T-helper 1 cell (primary cell): ENCODE measurements around the gene HNRNPH3.

Source experiments
- DNase-seq, 5 donors: peaks; one replicate each; pipeline ENCODE4 v3.0.0-alpha.2; 2012 to 2020

Gene HNRNPH3

DNA sequence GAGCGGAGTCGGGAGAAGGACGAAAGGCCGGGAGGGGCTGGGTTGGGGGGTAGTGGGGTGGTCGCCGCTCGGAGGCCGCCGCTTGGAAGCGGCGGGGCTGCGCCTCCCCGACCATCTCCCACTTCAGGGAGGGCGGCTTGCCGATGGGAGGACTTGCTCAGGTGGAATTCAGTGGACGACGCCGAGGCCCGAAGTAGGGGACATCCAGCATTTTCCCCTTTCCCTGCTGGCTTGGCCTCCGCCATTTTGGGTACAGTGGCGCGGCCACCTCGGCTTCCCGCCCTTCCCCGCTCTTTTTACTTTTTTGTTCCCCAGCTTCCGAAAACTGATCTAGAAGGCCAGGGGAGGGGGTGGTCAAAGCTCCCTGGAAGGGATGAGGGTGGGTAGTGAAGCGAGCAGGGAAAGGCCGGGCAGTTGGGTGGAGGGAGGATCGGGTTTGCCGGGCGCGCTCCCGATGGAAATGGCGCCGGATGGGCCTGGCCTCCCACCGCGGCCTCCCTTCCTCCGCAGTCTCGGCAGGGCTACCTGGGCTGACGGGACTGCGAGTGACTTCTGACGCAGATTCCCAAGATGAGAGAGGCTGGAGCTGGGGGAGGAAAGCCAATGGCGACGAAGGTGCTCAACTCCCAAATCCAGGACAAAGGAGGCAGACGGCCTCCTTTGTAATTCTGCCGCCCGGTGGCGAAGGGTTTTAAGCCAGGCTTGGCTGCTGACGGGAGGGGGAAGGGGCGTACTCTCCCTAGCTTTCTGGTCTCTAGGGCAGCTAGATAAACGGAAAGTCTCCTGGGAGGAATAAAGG is 594 bp downstream of the HNRNPH3 start, which contains the start of gene PBLD:
TSS of gene PBLD (minus strand) at position 670 of the 799 bp plus-strand sequence. CDS start 26,084 bp downstream, outside the sequence.
- peak; percentile 30 to 69 (median 51) for DNase-seq

DNA sequence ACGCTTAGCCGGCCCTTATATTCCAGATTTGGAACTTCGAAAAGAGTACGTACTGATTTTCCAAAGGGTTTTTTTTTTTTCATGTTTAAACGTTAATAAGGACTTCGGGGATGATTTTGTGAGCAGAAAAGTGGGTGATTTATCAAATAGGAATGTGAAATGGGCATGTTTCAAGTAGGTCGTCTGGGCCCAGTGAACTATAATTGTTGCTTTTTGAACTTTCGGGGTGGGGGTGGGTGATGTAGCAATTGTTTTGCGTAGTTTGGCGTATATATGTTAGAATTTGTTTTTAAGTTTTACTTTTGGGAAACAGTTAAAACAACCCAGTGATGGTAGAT is 1.2 kb downstream of the HNRNPH3 start:
- no peak for DNase-seq

DNA sequence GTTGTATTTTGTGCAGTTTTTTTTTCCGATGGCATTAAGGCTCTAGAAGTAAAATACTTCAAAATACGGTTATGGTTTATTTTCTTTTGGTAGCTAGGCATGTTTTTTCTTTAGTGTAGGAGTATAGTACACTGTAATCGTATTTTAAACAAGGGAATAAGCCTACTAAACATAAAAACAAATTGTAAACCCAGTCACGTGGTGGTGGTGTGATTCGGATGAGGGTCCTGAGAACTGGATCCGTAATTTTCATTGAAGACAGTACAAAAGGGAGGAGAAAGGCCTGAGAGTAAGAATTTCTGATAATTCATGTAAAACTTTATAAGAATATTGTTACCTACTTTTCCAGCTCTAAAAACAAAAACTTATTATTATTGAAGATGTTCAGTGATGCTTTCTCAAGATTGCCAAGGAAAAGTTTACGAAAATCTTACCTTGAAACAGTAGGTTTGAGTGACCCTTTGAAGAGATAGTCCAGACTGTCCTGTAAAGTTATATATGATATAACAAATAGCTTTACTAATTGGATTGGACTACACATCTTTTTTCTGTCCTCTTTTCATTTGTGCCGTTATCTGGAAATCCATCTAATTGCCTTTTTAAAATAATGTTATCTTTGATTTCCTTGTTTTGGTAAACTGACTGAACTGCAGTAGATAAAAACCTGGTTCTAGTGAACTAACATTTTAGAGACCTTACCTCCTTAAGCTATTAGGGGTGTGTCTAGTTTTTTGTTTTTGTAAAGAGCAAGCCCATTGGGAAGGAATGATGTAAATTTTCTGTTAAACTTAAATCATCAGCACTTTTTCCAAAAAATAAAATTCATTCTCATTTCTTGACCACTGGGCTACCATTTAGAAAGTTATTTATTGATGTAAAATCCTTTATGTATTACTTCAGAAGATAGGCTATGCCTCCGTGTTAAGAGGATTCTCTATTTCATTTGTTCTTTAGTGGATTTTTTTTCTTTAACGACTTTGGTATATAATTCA is 1.9 kb downstream of the HNRNPH3 start:
- no peak for DNase-seq

DNA sequence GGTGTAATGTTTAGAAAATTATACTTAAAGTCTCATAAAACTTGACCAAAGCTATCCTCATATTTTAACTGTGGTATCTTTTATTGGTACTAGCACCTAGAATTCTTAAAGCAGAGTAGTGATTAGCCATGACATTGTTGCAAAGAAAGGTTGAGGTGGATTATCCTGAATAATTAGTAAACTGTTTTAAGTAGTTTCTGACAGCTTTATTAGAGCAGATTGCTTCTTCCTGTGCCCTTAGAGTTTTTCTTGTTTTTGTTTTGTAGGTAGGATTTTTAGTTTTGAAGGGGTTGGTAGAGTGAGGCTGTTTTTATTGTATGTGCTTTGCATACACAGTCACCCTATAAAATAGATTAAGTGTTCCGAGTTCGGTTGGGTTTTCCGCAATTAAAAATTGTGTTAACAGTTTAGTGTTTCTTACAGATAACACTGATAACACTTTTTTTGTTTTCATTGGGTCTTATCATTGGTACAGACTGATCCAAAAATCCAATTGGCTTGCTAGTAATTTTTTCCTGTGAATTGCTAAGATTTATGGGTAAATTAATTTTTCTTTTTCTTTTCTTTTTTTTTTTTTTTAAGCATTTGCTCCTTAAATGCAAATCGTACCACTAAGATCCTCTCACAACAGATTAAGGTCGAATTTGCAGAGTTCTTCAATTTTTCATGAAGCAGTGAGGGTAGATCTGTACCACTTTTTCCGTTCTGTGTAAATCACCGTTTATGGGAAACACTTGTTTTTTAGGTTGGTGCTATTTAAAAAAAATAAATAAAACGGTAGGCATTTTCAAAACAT is 3.0 kb downstream of the HNRNPH3 start:
- no peak for DNase-seq

DNA sequence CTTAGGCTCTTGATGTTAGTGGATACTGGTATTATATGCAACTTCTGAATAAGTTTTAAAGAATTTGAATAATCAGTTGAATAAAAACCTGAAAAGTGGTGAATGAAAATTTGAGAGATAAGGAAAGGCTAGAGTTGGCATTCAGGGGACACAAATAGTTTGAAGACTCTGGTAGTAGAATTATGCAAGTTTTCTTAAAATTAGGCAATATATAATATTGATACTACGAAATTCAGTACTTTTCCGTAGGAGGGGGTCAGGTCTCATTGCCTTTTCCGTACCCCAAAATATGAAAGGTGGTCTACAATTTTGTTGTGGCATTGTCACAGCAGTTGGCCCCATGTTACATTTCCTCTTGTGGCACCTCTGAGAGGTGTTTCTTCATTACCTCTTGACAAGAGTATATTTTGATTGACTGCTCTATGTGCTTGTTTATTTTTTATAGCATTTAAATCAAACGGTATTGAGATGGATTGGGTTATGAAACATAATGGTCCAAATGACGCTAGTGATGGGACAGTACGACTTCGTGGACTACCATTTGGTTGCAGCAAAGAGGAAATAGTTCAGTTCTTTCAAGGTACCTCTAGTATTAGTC is 5.0 kb downstream of the HNRNPH3 start:
- DNase-seq: no peak

DNA sequence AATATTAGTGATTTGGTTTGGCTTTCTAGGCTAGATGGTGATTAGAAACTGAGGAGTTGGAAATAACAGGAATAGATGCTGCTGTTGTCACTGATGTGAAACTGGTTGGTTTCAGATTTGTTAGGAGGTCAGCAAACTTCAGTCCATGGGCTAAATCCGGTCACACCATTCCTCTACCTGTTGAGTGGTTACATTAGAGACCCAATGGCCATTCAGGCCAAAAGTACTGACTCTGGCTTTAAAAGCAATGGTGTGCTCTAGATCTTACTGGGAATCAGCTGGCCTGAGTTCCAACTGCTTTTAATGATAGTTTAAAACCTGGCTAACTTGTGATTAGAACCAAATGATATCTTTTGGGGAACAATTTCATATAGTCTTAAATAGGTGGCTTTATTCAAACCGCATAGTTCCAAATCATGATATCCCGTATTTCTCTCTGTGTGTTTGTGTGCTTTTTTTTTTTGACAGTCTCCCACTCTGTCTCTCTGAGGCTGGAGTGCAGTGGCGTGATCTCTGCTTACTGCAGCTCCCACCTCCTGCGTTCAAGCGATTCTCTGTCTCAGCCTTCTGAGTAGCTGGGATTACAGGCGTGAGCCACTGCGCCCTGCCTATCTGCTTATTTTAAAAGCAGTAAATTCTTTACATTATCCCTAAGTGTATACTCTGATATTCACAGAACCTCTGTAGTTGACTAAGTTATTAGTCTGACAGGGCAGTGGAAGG is 8.7 kb downstream of the HNRNPH3 start:
- no peak for DNase-seq

DNA sequence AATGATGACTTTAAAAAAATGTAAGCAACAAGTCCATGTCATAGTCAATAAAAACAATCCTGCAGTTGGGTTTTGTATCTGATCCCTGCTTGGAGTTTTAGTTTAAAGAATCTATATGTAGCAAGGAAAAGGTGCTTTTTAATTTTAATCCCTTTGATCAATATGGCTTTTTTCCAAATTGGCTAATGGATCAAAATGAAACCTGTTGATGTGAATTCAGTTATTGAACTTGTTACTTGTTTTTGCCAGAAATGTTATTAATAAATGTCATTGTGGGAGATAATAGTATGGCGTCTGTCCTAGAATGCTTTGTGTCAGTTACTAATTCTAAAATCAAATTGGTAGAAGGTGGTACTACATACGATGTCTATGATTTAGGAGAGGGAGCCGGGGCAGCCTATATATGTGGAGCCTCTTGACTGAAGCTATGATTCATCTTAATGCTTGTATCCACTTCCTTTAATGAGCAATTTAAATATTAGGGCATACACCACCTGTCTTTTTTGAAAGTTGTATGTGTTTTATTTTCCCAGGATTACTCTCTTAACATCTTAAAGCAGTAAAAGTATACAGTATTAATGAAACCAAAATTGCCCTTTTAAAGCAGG is 11.1 kb downstream of the HNRNPH3 start:
- DNase-seq: no peak

DNA sequence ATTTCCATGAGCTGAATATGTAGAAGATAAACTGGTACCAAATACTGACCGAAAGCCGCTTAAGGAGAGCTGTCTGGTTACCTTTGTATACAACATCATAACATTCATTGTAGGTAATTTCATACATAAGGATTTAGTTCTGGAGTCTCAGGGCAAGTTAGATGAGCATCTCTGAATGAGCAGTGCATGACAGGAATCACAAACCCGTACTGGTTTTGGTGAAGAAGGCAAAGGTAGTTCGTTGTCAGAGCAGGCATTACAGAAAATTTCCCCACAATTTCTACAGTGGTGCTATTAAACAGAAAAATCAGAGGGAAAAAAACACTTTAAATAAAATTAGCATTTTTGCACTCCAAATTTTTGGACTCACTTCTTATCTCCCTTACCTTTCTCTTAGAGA is 13.8 kb downstream of the HNRNPH3 start:
- no peak for DNase-seq

DNA sequence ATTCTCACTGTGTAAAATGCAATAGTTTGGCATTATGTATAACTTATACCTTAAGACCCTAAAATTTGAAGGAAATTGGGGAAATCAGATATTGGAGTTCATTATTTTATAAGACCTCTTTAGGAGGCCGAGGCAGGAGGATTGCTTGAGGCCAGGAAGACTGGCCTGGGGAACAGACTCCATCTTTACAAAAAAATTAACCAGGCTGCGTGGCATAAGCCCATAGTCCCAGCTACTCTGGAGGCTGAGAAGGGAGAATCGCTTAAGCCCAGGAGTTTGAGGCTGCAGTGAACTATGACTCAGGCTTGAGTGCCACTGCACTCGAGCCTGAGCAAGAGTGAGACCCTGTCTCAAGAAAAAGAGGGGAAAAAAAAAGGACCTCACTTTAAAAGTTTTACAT is 14.9 kb downstream of the HNRNPH3 start:
- DNase-seq: no peak

DNA sequence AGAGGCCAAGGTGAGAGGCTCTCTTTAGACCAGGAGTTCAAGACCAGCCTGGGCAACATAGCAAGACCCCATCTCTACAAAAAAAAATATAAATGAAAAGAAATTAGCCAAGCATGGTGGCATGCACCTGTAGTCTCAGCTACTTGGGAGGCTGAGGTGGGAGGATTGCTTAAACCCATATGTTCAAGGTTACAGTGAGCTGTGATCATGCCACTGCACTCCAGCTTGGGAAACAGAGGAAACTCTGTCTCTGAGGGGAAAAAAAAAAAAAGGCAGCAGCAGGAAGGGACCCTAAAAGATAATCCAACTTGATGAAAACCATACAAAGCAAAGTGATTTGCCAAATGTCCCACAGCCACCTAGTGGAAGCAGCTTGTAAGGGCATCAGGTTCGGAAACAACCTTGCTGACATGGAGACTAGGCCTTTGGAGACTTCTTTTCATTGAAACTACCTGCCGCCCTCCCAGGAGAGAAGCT is 16.4 kb downstream of the HNRNPH3 start:
- peak in 4 of 5 donors; percentile 22 to 57 (median 30) for DNase-seq

DNA sequence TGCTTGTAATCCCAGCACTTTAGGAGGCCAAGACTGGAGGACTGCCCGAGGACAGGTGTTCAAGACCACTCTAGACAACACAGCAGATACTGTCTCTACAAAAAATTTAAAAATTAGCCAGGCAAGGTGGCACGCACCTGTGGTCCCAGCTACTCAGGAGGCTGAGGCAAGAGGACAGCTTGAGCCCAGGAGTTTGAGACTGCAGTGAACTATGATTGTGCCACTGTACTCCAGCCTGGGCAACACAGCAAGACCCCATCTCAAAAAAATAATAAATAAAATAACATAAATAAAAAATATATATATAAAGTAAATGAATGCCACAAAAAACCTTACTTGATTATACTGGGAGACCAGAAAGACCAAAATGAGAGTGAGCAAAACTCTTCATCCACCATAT is 21.7 kb downstream of the HNRNPH3 start:
- DNase-seq: no peak

DNA sequence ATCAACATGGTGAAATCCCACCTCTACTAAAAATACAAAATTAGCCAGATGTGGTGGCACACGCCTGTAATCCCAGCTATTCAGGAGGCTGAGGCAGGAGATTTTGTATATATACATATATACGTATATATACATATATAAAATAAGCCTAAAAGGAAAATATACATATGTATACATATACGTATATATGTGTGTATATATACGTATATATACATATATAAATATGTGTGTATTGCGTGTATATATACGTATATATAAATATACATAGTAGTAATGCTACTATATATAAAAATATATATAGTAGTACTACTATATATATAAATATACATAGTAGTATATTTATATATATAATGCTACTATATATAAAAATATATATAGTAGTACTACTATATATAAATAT is 27.3 kb downstream of the HNRNPH3 start:
- DNase-seq: no peak

DNA sequence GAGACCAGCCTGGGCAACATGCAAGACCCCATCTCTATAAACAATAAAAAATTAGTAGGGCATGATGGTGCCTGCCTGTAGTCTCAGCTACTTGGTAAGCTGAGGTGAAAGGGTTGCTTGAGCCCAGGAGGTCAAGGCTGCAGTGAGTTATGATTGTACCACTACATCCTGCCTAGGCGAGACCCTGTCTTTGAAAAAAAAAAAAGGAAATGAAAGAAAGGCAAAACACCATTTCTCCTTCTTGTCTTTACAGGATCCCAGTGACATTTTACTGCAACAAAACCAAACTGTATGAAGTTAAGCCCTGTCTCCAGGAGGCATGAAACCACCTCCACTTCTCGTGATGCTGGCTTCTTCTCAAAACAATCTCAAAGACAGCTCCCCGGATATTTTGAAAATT is 30.7 kb downstream of the HNRNPH3 start:
- no peak for DNase-seq

DNA sequence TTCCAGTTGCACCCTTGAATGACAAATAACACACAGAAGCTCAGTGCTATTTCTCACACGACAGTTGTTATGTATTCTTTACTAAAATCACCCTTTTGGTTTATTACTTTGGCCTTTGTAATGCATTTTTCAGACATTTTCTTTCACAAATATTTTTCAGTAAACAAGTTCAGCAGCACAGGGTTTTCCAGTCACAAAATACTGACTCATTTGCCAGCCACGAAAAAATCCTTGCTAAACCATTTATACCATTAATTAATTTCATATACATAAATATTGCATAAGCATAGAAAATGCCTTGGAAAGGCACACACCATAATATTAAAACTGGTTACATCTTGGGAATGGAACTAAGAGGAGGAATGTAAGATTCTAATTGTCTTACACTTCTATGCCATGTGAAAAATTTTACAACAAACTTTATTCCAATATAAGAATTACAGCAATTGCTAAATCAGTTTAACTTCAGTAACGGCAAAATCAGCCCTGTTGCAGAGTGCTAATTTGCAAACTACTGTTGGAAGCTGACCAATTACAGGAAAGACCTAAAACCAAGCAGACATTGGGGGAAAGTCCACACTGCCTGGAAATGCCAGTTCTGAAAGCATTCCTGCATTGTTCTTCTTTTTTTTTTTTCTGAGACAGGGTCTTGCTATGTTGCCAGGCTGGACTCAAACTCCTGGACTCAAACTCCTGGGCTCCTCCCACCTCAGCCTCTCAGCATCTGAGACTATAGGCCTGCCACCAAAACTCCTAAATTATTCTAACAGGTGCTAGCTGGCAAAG is 32.4 kb downstream of the HNRNPH3 start:
- DNase-seq: no peak

DNA sequence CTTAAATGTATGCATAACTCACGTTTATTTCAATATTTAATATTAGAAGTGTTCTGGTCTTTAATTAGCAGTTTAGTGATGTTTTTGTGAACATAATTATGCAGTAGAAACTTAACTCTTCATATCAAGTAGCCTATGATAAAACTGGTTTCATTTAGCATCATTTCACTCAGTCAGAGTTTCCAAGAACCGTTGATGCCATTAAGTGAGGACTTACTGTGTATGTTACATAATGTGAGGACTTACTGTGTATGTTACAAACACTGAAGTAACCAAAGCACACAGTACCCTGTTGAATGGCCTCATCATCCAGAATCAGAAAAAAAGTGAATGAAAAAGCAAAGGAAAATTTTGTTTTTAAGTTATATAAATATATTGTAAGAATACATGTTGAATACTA is 33.7 kb downstream of the HNRNPH3 start:
- peak in 1 of 5 donors; percentile 20 for DNase-seq

DNA sequence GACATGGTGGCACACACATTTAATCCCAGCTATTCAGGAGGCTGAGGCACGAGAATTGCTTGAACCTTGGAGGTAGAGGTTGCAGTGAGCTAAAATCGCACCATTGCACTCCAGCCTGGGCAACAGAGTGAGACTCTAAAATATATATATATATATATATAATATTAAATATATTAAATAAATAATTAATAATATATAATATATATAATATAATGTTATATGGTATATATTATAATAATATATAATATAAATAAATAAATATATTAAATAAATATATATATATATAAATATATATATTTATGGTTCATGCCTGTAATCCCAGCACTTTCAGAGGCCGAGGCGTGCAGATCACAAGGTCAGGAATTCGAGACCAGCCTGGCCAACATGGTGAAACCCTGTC is 34.7 kb downstream of the HNRNPH3 start:
- no peak for DNase-seq

DNA sequence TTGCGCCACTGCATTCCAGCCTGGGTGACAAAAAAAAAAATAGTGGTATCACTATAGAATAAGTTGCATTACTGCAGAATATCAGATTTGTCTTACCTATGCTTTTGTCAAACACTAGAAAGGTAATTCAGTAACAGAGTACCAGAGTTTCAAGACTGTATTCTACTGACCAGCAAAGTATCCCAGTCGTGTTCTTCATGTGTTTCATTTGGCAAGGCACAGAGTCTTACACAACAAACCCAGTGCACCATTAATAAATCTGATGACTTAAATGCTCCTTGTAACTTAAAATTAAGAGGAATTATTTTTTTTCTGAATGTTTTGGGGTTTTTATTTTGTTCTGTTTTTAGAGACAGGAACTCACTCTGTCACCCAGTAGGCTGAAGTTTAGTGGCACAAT is 35.3 kb downstream of the HNRNPH3 start:
- no peak for DNase-seq

DNA sequence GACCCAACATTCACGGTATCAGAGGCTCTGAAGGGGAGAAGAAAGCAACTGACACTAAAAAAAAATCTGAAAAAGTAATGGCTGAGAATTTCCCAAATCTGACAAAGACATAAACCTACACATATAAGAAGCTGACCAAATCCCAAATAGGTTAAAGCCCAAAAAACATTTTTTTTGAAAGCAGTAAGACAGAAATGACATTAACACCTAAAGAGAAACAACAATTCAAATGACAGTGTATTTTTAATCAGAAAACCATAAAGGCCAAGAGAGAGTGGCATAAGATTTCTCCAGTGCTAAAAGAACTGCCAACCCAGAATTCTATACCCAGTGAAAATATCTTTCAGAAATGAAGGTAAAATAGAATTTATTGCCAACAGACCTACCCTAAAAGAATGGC is 39.7 kb downstream of the HNRNPH3 start:
- DNase-seq: no peak

DNA sequence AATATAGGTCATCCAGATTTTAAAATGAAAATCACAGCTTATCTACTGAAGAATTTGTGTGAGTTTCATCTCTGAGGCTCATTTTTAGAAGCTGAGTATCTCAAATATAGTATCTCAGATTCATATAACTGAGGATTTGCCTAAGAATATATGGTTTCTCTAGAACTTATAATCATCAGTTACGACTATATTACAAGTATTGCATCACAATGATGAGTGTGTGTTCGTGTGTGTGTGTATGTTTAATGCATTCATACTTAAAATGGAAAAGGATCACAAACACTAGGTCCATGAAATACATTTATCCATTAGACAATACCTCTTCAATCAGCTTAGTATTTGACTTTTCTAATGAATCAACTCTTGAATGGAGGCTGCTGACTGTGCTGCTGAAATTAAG is 53.9 kb downstream of the HNRNPH3 start:
- no peak for DNase-seq
